ENCODE results near the gene KDM4C.

KDM4C gene

GRCh38 chr9:7153134-7153533 lies 395.4 kb downstream of the KDM4C start:
- no peak overlapping the region for H3K4me3 ChIP-seq (ENCODE audit: low read depth, low read length)
- no peak for DNase-seq (ENCODE audit: low read depth)
- TF ChIP-seq CTCF (IDR thresholded peaks at IDR 0.05; ENCODE audit: insufficient read depth, low read depth, low read length, missing control alignments) = no peak

- no peak for DNase-seq (ENCODE audit: low read depth)
- no peak for TF ChIP-seq CTCF (IDR thresholded peaks at IDR 0.05; ENCODE audit: insufficient read depth, low read depth, low read length, missing control alignments)
- H3K4me3 ChIP-seq (ENCODE audit: low read depth, low read length) = no peak overlapping the region
Measured at GRCh38 chr9:7153566-7153965, 395.8 kb downstream of the KDM4C start.

GRCh38 chr9:7154003-7154619 lies 396.3 kb downstream of the KDM4C start:
- no peak for TF ChIP-seq CTCF (IDR thresholded peaks at IDR 0.05; ENCODE audit: insufficient read depth, low read depth, low read length, missing control alignments)
- no peak for DNase-seq (ENCODE audit: low read depth)

GRCh38 chr9:7154650-7155049 lies 396.9 kb downstream of the KDM4C start:
- no peak for DNase-seq (ENCODE audit: low read depth)
- no peak for TF ChIP-seq CTCF (IDR thresholded peaks at IDR 0.05; ENCODE audit: insufficient read depth, low read depth, low read length, missing control alignments)

More at GRCh38 chr9:7154003-7154619, 396.3 kb downstream of the KDM4C start:
- H3K4me3 ChIP-seq (ENCODE audit: low read depth, low read length) = no peak overlapping the region

GRCh38 chr9:7161469-7161868 lies 403.7 kb downstream of the KDM4C start:
- H3K4me3 ChIP-seq (ENCODE audit: low read depth, low read length) = no peak overlapping the region
- no peak for DNase-seq (ENCODE audit: low read depth)
- TF ChIP-seq CTCF (IDR thresholded peaks at IDR 0.05; ENCODE audit: insufficient read depth, low read depth, low read length, missing control alignments) = no peak

More at GRCh38 chr9:7154650-7155049, 396.9 kb downstream of the KDM4C start:
- no peak overlapping the region for H3K4me3 ChIP-seq (ENCODE audit: low read depth, low read length)

GRCh38 chr9:7163932-7164331 lies 406.2 kb downstream of the KDM4C start:
- H3K4me3 ChIP-seq (ENCODE audit: low read depth, low read length) = no peak overlapping the region
- no peak for DNase-seq (ENCODE audit: low read depth)
- TF ChIP-seq CTCF (IDR thresholded peaks at IDR 0.05; ENCODE audit: insufficient read depth, low read depth, low read length, missing control alignments) = no peak
